ENCODE results near the gene L1CAM. TPM values are rescaled to one million over a fixed set of nuclear protein-coding genes. Genes with fewer than 3 reads are reported as not detected.

The L1CAM gene
- total and polyA plus RNA-seq, 9 donors, result 0.84 to 12.0 (median 3.6) TPM

DNA sequence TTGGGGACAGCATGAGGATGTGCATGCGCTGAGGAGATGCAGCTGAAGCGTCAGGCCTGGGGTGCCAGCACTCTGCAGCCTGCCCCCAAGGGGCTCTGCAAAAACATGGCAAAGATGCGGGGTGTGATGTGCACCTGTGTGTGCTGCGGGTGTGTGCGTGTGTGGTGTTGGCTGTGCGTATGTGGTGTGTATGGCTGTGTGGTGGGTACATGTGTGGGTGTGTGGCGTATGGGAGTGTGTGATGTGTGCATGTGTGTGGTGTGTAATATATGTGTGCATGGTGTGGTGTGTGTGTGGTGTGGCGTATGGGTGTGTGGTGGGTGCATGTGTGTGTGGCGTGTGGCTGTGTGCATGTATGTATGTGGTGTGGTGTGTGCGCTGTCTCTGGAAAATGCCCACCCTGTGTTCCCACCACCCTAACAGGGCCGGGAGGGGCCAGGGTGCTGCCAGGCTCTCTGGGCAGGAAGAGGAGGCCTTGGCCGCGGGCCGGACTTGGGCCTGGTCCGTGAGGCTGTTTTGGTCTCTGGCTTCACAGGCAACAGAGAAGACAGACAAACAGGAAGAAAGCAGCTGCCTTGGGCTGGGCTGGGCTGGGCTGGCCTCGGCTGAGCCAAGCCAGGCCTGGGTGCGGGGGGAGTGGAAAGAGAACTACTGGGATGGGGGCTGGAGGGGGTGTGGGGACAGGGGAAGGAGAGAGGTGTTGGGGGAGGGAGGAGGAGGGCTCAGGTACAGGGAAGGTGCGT lies 17.4 kb upstream of the L1CAM start:
- Histone ChIP-seq H3K9me3 (replicated peaks; ENCODE audit: control insufficient read depth, low read depth, low read length) (no peaks in the 10 kb centered on the region), H3K36me3 (ENCODE audit: control insufficient read depth, insufficient read depth, low read length) (no peaks in the 10 kb centered on the region), H3K27ac (ENCODE audit: low read length) (peak overlapping the region; percentile 42), H3K27me3 (ENCODE audit: control insufficient read depth, insufficient read depth, low read length) (peaks cover 28% of the 10 kb centered on the region), H3K4me3 (ENCODE audit: low read length) (no peak overlapping the region), H3K4me1 (ENCODE audit: control insufficient read depth, insufficient read depth, low read length) (peaks cover 37% of the 10 kb centered on the region)
- DNase-seq, result peak; percentile 49
- WGBS (ENCODE audit: insufficient coverage), result 63% methylated on average over 15 of the region's 18 CpGs

GRCh38 chrX:153902385-153902784 lies 16.4 kb upstream of the L1CAM start:
- Histone ChIP-seq H3K4me3 (ENCODE audit: low read length) (no peak overlapping the region), H3K9me3 (replicated peaks; ENCODE audit: control insufficient read depth, low read depth, low read length) (no peaks in the 10 kb centered on the region), H3K4me1 (ENCODE audit: control insufficient read depth, insufficient read depth, low read length) (peaks cover 37% of the 10 kb centered on the region), H3K27me3 (ENCODE audit: control insufficient read depth, insufficient read depth, low read length) (peaks cover 25% of the 10 kb centered on the region), H3K36me3 (ENCODE audit: control insufficient read depth, insufficient read depth, low read length) (no peaks in the 10 kb centered on the region), H3K27ac (ENCODE audit: low read length) (no peak overlapping the region)
- no peak for DNase-seq
- WGBS (ENCODE audit: insufficient coverage), result 71% methylated on average over 8 of the region's 10 CpGs

GRCh38 chrX:153901753-153902140 lies 15.8 kb upstream of the L1CAM start:
- 38% methylated on average over 8 of the region's 8 CpGs for whole genome bisulfite sequencing (ENCODE audit: insufficient coverage)
- H3K9me3 ChIP-seq (replicated peaks; ENCODE audit: control insufficient read depth, low read depth, low read length), result no peaks in the 10 kb centered on the region
- no peak overlapping the region for H3K27ac ChIP-seq (ENCODE audit: low read length)
- DNase-seq, result no peak
- peaks cover 37% of the 10 kb centered on the region for H3K4me1 ChIP-seq (ENCODE audit: control insufficient read depth, insufficient read depth, low read length)
- peaks cover 24% of the 10 kb centered on the region for H3K27me3 ChIP-seq (ENCODE audit: control insufficient read depth, insufficient read depth, low read length)
- no peak overlapping the region for H3K4me3 ChIP-seq (ENCODE audit: low read length)
- no peaks in the 10 kb centered on the region for H3K36me3 ChIP-seq (ENCODE audit: control insufficient read depth, insufficient read depth, low read length)

GRCh38 chrX:153900831-153901752 lies 15.1 kb upstream of the L1CAM start:
- Histone ChIP-seq H3K4me3 (ENCODE audit: low read length) (no peak overlapping the region), H3K27ac (ENCODE audit: low read length) (peak overlapping the region; percentile 21), H3K4me1 (ENCODE audit: control insufficient read depth, insufficient read depth, low read length) (peaks cover 37% of the 10 kb centered on the region), H3K27me3 (ENCODE audit: control insufficient read depth, insufficient read depth, low read length) (peaks cover 29% of the 10 kb centered on the region), H3K9me3 (replicated peaks; ENCODE audit: control insufficient read depth, low read depth, low read length) (peaks cover 4% of the 10 kb centered on the region), H3K36me3 (ENCODE audit: control insufficient read depth, insufficient read depth, low read length) (no peaks in the 10 kb centered on the region)
- DNase-seq, result peak; percentile 89
- WGBS (ENCODE audit: insufficient coverage), result 49% methylated on average over 21 of the region's 26 CpGs

- Histone ChIP-seq H3K4me3 (ENCODE audit: low read length) (no peak overlapping the region), H3K4me1 (ENCODE audit: control insufficient read depth, insufficient read depth, low read length) (peaks cover 19% of the 10 kb centered on the region), H3K27me3 (ENCODE audit: control insufficient read depth, insufficient read depth, low read length) (peaks cover 36% of the 10 kb centered on the region), H3K27ac (ENCODE audit: low read length) (no peak overlapping the region), H3K9me3 (replicated peaks; ENCODE audit: control insufficient read depth, low read depth, low read length) (peaks cover 6% of the 10 kb centered on the region), H3K36me3 (ENCODE audit: control insufficient read depth, insufficient read depth, low read length) (no peaks in the 10 kb centered on the region)
- no peak for DNase-seq
Observed at GRCh38 chrX:153897899-153898298, 11.9 kb upstream of the L1CAM start.

DNA sequence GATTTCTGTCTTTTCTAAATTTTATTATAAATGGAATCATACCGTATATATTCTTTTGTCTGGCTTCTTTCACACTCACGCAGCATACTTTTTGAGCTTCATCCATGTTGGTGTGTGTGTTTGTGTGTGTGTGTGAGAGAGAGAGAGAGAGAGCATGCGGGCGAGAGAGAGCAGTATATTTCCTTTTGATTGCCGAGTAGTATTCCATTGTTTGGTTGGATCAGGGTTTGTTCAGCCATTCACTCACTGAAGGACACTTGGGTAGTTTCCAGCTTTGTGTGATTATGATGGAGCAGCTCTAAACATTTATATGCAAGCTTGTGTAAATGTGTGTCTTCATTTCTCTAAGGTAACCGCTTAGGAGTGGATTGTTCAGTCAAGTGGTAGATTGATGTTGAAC lies 3.1 kb upstream of the L1CAM start:
- H3K9me3 ChIP-seq (replicated peaks; ENCODE audit: control insufficient read depth, low read depth, low read length), result no peaks in the 10 kb centered on the region
- no peak for DNase-seq
- peaks cover 73% of the 10 kb centered on the region for H3K27me3 ChIP-seq (ENCODE audit: control insufficient read depth, insufficient read depth, low read length)
- H3K27ac ChIP-seq (ENCODE audit: low read length), result no peak overlapping the region
- no peaks in the 10 kb centered on the region for H3K36me3 ChIP-seq (ENCODE audit: control insufficient read depth, insufficient read depth, low read length)
- H3K4me1 ChIP-seq (ENCODE audit: control insufficient read depth, insufficient read depth, low read length), result peaks cover 7% of the 10 kb centered on the region
- H3K4me3 ChIP-seq (ENCODE audit: low read length), result no peak overlapping the region
- 75% methylated on average over 2 of the region's 6 CpGs for WGBS (ENCODE audit: insufficient coverage)

DNA sequence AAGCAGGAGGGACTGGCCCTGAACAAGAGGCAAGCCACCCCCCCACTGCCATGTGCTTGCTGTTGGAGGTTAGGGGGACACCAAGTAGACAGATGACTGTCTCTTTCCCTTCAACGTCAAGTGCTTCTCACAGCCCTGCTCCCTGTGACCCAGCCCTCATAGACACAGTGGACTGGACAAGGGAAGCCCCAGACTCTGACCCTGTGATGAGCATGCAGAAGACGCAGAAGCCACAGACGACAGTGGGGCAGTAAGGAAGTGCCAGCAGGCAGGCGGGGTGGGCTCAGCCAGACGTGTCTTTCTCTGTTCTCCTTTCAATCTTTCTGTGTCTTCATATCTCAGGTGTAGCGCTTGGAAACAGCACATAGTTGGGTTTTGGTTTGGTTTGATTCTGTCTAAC lies 2.4 kb upstream of the L1CAM start:
- Histone ChIP-seq H3K27ac (ENCODE audit: low read length) (no peak overlapping the region), H3K4me3 (ENCODE audit: low read length) (no peak overlapping the region), H3K9me3 (replicated peaks; ENCODE audit: control insufficient read depth, low read depth, low read length) (no peaks in the 10 kb centered on the region), H3K36me3 (ENCODE audit: control insufficient read depth, insufficient read depth, low read length) (no peaks in the 10 kb centered on the region), H3K27me3 (ENCODE audit: control insufficient read depth, insufficient read depth, low read length) (peaks cover 75% of the 10 kb centered on the region), H3K4me1 (ENCODE audit: control insufficient read depth, insufficient read depth, low read length) (peaks cover 7% of the 10 kb centered on the region)
- DNase-seq, result no peak
- 54% methylated on average over 3 of the region's 6 CpGs for WGBS (ENCODE audit: insufficient coverage)

- peaks cover 7% of the 10 kb centered on the region for H3K4me1 ChIP-seq (ENCODE audit: control insufficient read depth, insufficient read depth, low read length)
- H3K9me3 ChIP-seq (replicated peaks; ENCODE audit: control insufficient read depth, low read depth, low read length), result no peaks in the 10 kb centered on the region
- H3K27me3 ChIP-seq (ENCODE audit: control insufficient read depth, insufficient read depth, low read length), result peaks cover 77% of the 10 kb centered on the region
- H3K36me3 ChIP-seq (ENCODE audit: control insufficient read depth, insufficient read depth, low read length), result no peaks in the 10 kb centered on the region
- no peak overlapping the region for H3K4me3 ChIP-seq (ENCODE audit: low read length)
- H3K27ac ChIP-seq (ENCODE audit: low read length), result no peak overlapping the region
- 70% methylated on average over 2 of the region's 8 CpGs for WGBS (ENCODE audit: insufficient coverage)
- no peak for DNase-seq
Observed at GRCh38 chrX:153887385-153887784, 1.4 kb upstream of the L1CAM start.

DNA sequence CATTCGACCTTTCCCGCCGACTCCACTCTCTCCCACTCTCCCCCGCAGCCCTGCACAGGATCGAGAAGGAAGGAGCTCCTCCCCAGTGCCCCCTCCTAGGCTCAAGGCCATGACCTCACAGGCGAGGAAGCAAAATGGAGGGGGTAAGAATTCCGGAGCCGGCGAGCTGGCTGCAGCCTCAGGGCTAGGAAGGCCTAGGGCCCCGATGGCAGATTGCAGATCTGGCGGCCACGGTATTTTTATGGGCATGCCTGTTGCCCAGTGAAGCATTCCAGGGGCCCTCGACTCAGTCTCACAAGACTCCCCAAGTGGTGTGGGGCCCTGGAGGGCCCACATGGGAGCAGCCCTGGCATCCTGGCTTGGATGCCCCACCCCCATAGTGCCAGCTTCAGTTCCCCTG lies 942 bp upstream of the L1CAM start:
- no peak for DNase-seq
- Histone ChIP-seq H3K4me3 (ENCODE audit: low read length) (no peak overlapping the region), H3K4me1 (ENCODE audit: control insufficient read depth, insufficient read depth, low read length) (peaks cover 7% of the 10 kb centered on the region), H3K9me3 (replicated peaks; ENCODE audit: control insufficient read depth, low read depth, low read length) (no peaks in the 10 kb centered on the region), H3K27ac (ENCODE audit: low read length) (no peak overlapping the region), H3K27me3 (ENCODE audit: control insufficient read depth, insufficient read depth, low read length) (peaks cover 78% of the 10 kb centered on the region), H3K36me3 (ENCODE audit: control insufficient read depth, insufficient read depth, low read length) (no peaks in the 10 kb centered on the region)
- 22% methylated on average over 7 of the region's 13 CpGs for WGBS (ENCODE audit: insufficient coverage)

DNA sequence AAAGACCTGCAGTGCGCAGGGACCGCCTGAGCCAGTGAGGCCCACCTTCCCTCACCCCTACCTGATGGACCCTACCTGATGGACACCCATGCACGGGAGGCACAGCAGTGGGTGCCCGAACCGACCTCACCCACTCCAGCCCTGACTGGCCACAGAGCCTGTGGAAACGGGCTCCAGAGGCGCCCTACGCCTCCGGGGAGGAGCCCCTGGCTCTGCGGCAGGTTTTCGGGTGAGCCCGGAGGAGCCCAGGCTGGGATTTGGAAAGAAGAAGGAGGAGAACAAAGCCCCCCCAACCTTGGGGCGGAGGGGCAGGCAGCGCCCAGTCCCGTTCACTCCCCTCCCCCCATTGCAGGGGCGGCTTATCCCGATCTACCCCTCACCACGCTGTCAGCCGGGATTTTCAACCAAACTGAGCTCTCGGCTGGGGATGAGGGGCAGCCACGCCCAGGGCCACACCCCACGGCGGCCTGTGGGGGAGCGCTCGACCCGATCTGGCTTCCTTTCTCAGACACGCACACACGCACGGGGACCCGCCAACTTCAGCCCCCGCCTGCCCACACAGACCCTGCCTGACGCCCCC lies 675 bp downstream of the L1CAM start:
- no peaks in the 10 kb centered on the region for H3K9me3 ChIP-seq (replicated peaks; ENCODE audit: control insufficient read depth, low read depth, low read length)
- no peak overlapping the region for H3K27ac ChIP-seq (ENCODE audit: low read length)
- peaks cover 87% of the 10 kb centered on the region for H3K27me3 ChIP-seq (ENCODE audit: control insufficient read depth, insufficient read depth, low read length)
- WGBS (ENCODE audit: insufficient coverage), result 28% methylated on average over 20 of the region's 32 CpGs
- no peaks in the 10 kb centered on the region for H3K36me3 ChIP-seq (ENCODE audit: control insufficient read depth, insufficient read depth, low read length)
- H3K4me1 ChIP-seq (ENCODE audit: control insufficient read depth, insufficient read depth, low read length), result peaks cover 7% of the 10 kb centered on the region
- DNase-seq, result no peak
- H3K4me3 ChIP-seq (ENCODE audit: low read length), result no peak overlapping the region

Data from muscle of leg (tissue), 11 donors.